ENCODE measurements around the gene DGAT2.

The DGAT2 gene

DNA sequence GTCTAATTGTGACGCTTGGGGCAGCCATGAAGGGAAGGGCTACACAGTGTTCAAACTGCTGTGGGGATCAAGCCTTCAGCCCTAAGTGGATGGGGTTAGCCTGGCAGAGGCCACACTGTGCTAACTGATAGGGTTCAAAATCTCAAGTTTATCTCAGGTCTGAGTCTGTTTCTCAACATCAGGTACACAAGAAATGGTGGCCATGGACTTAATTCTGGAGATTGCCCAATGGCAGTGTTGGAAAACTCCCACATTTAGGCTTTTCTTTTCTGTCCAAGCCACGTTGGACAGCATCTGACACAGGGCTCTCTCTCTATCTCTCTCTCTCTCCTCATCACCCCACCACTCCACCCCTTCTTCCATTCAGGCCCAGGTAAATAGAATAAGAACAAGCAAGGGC is 10.9 kb upstream of the DGAT2 start:
- no peak for DNase-seq

DNA sequence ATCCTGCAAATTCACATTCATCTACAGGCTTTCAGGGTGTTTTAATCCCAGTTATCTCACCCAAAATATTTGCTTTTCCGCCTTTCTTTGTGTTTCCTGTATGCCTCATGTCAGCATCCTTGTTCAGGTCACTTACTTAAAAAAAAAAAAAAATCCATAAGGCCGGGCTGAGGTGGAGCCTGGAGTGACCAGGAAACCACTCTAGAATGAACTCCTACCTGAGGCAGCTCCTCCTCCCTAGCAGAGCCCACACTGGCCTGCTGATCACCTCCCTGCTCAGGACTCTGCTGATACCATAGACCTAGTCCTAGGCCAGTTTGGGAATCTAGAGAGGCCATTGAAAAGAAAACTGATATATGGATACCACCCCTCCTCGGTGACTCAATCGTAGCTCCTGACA is 8.7 kb upstream of the DGAT2 start:
- DNase-seq: no peak

GRCh38 chr11:75760243-75760642 is 8.3 kb upstream of the DGAT2 start:
- DNase-seq: no peak

GRCh38 chr11:75760710-75761493 is 7.7 kb upstream of the DGAT2 start:
- DNase-seq: no peak

- no peak for DNase-seq
Observed at GRCh38 chr11:75762158-75762557, 6.4 kb upstream of the DGAT2 start.

GRCh38 chr11:75762885-75763284 is 5.7 kb upstream of the DGAT2 start:
- no peak for DNase-seq

GRCh38 chr11:75763846-75764245 is 4.7 kb upstream of the DGAT2 start:
- no peak for DNase-seq

GRCh38 chr11:75765116-75765515 is 3.5 kb upstream of the DGAT2 start:
- no peak for DNase-seq

DNA sequence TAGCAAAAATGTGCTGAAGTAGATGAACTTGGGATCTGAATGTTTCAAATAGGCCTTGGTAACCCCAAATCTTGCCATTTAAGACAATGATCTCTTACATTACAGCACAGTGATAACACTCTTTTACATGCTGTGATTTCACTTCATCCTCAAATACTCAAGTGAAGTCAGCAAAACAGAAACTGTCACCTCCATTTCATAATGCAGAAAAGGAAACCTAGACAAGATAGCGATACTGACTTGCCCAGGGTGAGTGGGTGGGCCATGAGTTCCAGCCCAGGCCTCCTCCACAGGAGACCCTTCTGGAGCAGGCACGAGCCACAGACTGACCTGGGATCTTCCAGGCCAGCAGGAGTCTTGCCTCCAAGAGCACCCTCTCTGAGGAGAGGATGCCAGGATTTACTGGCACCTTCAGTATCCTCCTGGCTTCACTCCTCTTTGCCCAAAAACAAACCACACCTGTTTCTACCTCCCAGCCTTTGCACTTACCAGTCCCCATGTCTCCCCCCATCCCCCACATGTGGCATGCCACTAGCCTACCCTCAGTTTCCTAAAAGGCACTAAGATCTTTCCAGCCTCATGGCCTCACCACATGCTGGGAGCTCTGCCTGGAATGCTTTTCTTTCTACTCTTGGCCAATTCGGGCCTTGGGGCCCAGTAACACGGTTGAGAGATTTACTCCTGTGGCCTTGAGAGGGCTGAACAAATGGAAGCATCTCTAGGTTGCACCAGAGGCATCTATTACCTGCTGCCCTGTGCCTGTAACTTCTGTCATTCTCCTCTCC is 1.9 kb upstream of the DGAT2 start:
- no peak for DNase-seq

- DNase-seq: no peak
Observed at GRCh38 chr11:75767228-75767572, 1.4 kb upstream of the DGAT2 start.

DNA sequence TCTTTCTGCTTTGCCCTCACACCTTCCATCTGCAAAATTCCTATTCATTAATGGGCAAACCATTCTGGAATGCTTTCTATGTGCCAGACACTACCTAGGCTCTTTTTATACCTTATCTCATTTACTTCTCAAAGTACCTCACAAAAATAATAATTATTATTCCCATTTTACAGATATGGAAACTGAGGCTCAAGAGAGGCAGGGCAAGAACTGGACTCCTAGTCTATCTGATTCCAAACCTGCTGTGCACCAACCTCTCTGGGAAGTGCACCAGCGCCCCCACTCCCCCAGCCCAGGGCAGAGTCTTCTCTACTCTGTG is 826 bp upstream of the DGAT2 start:
- no peak for DNase-seq

DNA sequence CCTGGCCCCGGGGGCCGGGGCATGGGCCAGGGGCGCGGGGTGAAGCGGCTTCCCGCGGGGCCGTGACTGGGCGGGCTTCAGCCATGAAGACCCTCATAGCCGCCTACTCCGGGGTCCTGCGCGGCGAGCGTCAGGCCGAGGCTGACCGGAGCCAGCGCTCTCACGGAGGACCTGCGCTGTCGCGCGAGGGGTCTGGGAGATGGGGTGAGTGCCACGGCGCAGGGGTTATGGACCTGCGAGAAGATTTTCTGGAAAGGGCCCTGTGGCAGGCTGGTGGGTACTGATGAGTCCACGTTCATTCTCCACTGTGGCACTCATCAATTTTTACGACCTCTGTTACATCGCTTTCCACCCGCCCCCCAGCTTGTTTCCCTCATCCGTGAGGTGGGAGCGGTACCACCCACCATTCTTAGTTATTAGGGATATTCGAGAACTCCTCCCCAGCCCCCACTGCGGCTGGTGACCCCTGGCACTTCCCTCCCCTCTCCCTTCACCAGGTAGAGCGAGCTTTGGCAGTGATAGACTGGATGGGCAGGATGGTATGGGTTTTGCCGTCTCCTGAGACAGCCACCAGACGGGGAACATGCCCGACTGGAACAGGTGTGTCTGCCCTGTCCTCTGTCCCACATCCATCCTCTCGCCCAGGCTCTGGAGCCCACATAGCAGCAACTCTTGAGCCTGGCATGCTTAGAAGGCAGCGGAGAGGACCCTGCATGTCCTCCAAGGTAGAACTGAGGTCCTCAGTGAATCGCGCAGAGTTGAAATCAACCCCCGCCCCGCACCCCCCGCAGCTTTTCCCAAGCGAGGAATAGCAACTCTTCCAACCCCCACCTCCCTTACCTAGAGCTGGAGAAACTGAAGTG is 562 bp downstream of the DGAT2 start:
- DNase-seq: no peak

GRCh38 chr11:75770102-75770501 is 1.5 kb downstream of the DGAT2 start:
- no peak for DNase-seq

DNA sequence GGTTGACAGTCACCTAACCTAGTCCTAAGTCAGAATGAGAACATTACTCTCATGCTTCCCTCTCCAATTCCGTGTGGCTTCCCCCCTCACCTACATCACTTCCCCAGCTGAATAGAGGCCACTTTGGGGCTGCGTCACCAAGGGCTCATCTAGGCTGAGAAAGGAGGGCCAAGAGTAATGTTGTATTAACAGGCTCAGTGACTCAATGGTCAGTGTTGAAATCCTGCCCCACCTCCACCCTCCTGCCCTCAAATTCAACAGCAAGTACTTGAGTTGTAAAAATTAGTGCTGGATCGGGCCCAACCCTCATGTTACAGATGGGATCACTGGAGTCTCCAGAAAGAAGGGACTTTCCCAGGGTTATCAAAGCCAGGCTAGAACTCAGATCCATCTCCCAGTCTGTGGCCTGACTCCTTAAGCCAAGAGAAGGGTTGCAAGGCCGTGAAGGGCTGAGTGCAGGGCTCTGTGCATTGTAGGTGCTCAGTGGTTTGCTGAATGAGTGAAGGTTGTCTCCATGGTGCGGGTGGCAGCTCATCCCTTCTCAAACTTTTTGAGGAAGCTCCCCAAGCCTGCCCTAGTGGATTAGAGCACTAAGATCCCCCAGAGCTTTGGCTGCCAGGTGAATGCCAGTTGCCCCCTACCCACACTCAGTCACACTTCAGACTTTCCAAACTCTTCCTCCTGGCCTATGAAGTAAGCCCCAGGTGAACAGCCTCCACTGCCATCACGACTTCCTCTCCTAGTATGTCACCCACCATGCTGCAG is 3.2 kb downstream of the DGAT2 start:
- DNase-seq: no peak

DNA sequence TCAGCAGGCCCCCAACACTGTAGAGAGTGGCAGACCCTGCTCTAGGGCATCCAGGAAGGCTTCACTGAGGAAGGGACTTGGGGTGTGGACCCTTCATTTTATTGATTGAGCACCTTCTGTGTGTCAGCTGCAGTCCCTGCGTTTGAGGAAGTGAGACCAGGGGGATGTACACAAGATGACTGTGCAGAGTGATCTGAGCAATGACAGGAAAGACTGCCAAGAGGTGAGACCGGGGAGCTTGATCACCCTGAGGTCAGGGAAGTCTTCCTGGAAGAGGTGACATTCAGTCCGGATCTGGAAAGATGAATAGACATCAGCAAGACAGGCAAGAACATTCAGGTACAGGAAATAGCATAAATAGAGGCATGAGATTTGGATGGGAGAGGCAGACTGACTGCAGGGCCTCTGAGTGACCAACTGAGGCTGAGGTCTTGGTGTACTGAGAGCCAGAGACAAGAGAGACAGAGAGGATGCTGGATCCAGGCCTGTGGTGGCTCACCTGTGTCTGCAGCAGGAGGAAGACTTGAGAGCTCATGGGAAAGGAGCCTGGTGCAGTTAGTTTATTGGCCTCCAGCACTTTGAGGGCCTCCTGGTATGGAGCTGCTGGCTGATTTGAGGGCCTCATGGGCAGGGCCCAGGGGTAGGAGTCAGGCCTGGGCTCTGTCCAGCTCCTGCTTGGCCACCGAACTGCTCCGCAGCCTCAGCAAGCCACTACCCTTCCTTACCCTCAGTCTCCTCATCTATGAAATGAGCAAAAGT is 5.2 kb downstream of the DGAT2 start:
- DNase-seq: no peak

DNA sequence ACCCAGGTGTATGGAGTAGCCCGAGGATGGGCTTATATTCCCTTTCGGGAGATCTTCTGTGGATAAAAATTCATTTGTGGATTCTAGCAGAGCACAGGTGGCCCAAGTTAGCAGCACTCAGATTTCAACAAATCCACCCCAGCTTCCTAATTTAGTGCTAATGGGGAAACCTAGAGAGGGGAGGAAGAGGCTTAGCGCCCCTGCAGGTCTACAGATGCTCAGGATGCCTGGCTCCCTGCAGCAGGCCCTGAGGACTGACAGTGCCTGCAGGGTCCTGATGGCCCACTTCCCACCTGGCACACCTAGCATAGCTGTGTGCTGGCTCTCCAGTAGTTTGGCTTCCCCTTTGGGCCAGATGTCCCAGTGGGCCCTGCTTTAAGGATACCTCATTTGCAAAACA is 6.5 kb downstream of the DGAT2 start:
- no peak for DNase-seq

DNA sequence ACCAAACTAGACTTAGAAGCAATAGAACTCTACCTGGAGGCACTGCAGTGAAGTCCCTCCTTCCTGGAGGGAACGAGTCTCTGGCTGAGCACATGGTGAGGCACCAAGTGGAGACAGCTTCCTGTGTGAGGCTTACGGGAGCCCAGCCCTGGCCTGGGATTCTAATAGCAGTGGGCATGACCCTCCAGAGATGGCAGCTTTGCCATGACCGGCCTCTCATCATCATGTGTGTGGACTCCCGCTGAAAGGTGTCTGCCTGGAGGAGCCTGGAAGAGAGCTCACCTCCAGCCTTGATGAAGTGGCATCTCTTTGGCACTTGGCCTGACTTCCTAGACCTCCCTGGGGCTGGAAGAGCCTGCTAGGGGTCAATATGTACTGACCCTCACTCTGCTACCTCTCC is 8.0 kb downstream of the DGAT2 start:
- DNase-seq: no peak

DNA sequence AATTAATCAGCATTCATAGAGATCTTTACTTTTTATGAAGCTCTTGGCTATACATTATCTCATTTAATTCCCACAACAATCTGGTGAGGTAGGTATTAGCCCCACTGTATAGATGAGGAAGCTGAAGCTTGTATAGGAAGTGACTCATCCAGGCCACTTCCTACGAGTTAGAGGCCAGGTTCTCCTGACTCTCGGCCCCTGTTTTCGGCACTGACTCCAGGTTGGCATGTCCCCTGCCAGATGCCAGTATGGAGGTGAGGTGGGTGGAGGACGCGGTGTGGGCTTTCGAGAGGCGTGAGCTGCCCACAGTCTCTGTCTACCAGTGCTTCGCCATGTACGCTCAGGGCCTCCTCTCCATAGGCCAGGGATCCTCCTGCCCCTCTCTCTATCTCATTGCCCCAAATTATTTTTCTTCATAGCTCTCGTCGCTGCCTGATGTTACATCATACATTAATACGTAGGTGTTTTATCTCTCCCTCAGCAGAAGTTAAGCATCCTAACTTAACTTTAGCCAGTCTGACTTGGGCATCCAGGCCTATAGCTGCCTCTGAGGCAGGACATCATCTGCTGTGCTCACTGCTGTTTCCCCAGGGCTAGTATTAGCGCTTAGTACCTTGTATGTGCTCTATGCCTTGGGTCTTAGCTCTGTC is 9.0 kb downstream of the DGAT2 start:
- DNase-seq: no peak

GRCh38 chr11:75778962-75779361 is 10.4 kb downstream of the DGAT2 start:
- DNase-seq: no peak

- DNase-seq: no peak
Observed at GRCh38 chr11:75779960-75780359, 11.4 kb downstream of the DGAT2 start.

DNA sequence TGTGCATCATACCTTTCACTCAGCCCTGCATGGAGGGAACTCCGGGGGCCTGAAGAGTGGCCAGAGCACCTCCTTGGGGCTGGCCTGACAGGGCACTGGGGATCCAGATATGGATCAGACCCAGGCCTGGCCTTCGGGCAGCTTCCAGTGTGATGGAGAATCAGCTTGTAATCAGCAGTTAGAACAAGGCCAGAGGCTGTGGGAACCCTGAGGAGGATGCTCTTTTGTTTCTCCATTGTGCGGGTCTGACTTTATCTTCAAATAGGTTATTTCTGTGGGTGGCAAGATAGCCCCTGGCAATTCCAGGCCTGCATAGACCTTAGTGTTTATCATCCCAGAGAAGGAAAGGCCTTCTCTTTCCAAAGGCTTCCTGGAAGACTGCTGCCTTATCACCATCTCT is 12.3 kb downstream of the DGAT2 start:
- no peak for DNase-seq

DNA sequence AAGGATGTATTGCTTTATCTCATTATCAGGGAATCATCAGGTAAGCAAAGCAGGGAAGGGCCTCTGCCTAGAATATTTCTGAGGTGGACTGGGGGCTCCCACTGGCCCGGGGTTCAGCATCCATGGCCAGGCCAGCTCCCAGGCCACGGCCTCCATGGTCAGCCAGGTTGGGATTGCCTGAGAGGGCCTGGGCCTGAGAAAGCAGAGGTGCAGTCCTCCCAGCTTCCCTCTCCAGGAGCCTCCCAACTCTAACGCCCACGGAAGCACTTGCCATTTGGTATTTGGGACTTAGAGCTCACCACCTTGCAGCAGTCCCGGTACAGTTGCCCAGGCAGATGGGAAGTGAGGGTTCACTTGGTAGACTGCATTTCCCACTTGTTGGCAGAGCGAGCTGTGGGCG is 12.7 kb downstream of the DGAT2 start:
- no peak for DNase-seq
